ENCODE results near the gene EPHA8. TPM values are rescaled to one million over a fixed set of nuclear protein-coding genes. Genes with fewer than 3 reads are reported as not detected.

EPHA8 gene
- total and polyA plus RNA-seq, 9 of the 15 experiments (the other 6 are each of a cell fraction or from before 2014, with no cell fraction given) = not detected

DNA sequence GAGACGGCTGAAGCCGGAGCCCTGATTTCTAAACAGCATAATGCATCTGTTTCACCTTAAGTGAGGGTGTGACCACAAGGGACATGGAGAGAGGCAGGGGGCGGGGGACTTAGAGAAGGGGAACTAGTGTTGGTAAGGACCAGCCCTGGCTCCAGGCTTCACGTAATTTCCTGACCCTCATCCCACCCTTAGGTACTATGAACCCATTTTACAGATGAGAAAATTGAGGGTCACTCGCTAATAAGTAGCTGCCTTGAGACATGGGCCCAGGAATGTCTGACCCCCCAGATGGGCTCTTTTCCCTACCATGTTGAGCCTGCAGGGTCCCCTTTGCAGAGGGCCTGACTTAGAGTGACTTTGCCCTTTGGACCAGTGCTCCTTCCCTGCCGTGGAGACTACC lies 4.7 kb downstream of the EPHA8 start (continued):
- TF ChIP-seq FOXK1 (CRISPR knock-in tag; IDR thresholded peaks at IDR 0.05; ENCODE audit: borderline replicate concordance) (no peak), ADNP (tag; IDR thresholded peaks at IDR 0.05) (peak; percentile 71), BCL6 (CRISPR knock-in tag; IDR thresholded peaks at IDR 0.05) (no peak), RBM25 (IDR thresholded peaks at IDR 0.05; ENCODE audit: low read depth, low read length, severe bottlenecking) (peak; percentile 81), FOXA1 (IDR thresholded peaks at IDR 0.05; ENCODE audit: borderline replicate concordance) (no peak), EHMT2 (IDR thresholded peaks at IDR 0.05) (no peak), HNRNPUL1 (IDR thresholded peaks at IDR 0.05; ENCODE audit: low read length) (no peak), ZEB2 (IDR thresholded peaks at IDR 0.05) (no peak)
- TF ChIP-seq, protein P1, sequence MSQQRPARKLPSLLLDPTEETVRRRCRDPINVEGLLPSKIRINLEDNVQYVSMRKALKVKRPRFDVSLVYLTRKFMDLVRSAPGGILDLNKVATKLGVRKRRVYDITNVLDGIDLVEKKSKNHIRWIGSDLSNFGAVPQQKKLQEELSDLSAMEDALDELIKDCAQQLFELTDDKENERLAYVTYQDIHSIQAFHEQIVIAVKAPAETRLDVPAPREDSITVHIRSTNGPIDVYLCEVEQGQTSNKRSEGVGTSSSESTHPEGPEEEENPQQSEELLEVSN (IDR thresholded peaks at IDR 0.05; ENCODE audit: borderline replicate concordance in 1 of 2, extremely low read depth in 1 of 2, insufficient read depth in 1 of 2, insufficient read length in 1 of 2, low read depth in 1 of 2, low read length in 1 of 2, poor library complexity in 1 of 2, severe bottlenecking in 1 of 2) = no peak
- TF ChIP-seq, protein P2, sequence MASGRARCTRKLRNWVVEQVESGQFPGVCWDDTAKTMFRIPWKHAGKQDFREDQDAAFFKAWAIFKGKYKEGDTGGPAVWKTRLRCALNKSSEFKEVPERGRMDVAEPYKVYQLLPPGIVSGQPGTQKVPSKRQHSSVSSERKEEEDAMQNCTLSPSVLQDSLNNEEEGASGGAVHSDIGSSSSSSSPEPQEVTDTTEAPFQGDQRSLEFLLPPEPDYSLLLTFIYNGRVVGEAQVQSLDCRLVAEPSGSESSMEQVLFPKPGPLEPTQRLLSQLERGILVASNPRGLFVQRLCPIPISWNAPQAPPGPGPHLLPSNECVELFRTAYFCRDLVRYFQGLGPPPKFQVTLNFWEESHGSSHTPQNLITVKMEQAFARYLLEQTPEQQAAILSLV (tag; IDR thresholded peaks at IDR 0.05) = no peak
- TF ChIP-seq, protein P3, sequence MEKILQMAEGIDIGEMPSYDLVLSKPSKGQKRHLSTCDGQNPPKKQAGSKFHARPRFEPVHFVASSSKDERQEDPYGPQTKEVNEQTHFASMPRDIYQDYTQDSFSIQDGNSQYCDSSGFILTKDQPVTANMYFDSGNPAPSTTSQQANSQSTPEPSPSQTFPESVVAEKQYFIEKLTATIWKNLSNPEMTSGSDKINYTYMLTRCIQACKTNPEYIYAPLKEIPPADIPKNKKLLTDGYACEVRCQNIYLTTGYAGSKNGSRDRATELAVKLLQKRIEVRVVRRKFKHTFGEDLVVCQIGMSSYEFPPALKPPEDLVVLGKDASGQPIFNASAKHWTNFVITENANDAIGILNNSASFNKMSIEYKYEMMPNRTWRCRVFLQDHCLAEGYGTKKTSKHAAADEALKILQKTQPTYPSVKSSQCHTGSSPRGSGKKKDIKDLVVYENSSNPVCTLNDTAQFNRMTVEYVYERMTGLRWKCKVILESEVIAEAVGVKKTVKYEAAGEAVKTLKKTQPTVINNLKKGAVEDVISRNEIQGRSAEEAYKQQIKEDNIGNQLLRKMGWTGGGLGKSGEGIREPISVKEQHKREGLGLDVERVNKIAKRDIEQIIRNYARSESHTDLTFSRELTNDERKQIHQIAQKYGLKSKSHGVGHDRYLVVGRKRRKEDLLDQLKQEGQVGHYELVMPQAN (IDR thresholded peaks at IDR 0.05; ENCODE audit: borderline replicate concordance) = no peak
- TF ChIP-seq, protein P4, sequence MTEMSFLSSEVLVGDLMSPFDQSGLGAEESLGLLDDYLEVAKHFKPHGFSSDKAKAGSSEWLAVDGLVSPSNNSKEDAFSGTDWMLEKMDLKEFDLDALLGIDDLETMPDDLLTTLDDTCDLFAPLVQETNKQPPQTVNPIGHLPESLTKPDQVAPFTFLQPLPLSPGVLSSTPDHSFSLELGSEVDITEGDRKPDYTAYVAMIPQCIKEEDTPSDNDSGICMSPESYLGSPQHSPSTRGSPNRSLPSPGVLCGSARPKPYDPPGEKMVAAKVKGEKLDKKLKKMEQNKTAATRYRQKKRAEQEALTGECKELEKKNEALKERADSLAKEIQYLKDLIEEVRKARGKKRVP (CRISPR knock-in tag; IDR thresholded peaks at IDR 0.05) = no peak

All from K562 (cell line).